HG02798 (cell line): ENCODE data around the gene CUTA.
"Not testable (repeated sequence)": the region's sequence is repeated elsewhere in the genome, so short reads cannot be mapped to it uniquely, and the experiment has no call there.

Source experiments
- ATAC-seq: cut with Tn5 transposase; IDR thresholded peaks from one replicate; pipeline ENCODE4 v1.9.1; 2021; ENCODE audit warnings: mild to moderate bottlenecking; ENCODE audit not compliant: unreplicated experiment, poor library complexity

The CUTA gene

DNA sequence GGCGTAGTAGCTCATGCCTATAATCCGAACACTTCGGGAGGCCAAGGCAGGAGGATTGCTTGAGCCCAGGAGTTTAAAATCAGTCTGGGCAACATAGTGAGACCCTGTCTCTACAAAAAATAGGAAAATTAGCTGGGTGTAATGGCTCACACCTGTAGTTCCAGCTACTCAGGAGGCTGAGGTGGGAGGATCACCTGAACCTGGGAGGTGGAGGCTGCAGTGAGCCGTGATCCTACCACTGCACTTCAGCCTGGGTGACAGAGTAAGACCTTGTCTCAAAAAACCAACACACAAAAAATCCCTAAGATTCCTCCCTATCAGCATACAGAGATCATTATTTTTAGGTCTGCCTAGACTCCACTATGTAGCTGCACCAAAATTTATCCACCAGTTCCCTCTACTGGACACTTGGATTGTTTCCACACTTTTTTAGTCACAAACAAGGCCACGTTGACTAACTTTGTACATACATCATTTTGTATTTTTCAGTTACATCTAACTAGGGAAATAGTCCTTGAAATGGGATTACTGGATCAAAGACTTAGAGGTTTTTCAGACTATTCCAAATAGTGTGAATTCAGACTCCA, 10.7 kb downstream of the CUTA start:
- no peak for ATAC-seq

- no peak for ATAC-seq
Measured at GRCh38 chr6:33406126-33406525, 11.8 kb downstream of the CUTA start.

GRCh38 chr6:33405386-33405940, 12.4 kb downstream of the CUTA start:
- no peak for ATAC-seq

GRCh38 chr6:33404884-33405283, 13.0 kb downstream of the CUTA start:
- ATAC-seq, result no peak

DNA sequence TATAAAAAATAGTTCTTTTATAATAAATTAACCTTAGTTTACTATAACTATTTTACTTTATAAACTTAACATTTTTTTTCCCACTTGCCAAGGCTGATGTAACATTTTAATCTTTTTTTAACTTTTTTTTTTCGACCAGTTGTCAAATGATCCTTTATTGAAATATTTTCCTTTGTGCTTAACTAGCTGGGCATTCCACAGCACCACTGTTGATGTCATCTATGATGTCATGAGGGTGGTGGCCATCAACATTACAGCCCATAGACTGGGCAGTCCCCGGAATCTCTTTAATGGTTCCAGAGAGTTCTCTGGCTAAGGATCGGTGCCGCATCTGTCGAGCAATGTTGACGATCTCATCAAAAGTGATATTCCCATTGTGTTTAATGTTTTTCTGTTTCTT, 18.0 kb downstream of the CUTA start:
- ATAC-seq, result not testable (repeated sequence)

DNA sequence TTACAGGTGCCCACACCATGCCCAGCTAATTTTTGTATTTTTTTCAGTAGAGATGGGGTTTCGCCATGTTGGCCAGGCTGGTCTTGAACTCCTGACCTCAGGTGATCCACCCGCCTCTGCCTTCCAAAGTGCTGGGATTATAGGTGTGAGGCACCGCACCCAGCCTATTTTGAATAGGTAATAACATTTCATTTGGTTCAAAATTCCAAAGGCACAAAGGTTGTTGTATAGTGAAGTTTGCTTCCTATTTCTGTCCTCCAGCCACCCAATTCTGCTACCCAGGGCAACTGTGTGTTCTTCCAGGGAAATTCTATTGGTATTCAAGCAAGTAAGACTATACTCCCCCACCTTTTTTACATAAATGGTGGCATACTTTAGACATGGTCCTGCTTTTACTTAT, 19.3 kb downstream of the CUTA start:
- not testable (repeated sequence) for ATAC-seq

GRCh38 chr6:33397541-33397940, 20.4 kb downstream of the CUTA start:
- no peak for ATAC-seq

- ATAC-seq, result no peak
Measured at GRCh38 chr6:33392979-33393378, 24.9 kb downstream of the CUTA start.

- ATAC-seq, result no peak
Measured at GRCh38 chr6:33392595-33392948, 25.3 kb downstream of the CUTA start.

DNA sequence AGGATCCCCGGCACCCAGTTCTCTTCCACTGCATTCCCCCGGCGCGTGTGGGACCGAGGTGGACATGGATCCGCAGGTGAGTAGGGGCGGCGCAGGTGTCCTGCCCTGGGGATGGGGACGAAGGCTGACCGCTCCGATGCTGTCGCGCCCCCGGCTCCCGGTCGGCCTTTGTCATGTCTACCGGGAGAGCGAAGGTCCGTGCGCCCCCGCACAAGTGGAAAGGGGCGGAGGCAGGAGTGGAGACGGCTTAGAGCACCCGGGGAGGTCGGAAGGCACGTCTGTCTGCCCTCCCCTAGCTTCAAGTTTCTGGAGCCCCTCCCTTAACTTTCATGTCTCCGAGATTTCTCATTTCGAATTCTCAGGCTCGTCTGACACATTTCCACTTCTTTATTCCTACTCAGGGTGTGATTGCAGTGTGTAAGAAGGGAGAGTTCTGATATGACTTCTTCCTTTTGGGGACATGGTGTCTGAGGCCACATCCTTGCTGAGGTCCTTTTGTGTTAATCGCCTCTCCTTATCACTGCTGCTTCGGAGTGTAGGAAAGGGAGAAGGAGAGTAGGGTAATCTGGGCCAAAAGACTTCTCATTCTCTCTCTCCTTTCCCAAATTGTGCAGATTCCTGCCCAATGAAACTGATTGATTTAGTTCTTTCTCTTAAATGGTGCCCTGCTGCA, 25.8 kb downstream of the CUTA start:
- peak; percentile 12 for ATAC-seq

- ATAC-seq, result peak; percentile 92
Measured at GRCh38 chr6:33391278-33391921, 26.5 kb downstream of the CUTA start, which contains the start of gene KIFC1. Gene KIFC1 (plus strand): TSS chr6:33391823. CDS start chr6:33391986, 163 bp downstream.

GRCh38 chr6:33390767-33391277, 27.1 kb downstream of the CUTA start:
- ATAC-seq, result no peak

DNA sequence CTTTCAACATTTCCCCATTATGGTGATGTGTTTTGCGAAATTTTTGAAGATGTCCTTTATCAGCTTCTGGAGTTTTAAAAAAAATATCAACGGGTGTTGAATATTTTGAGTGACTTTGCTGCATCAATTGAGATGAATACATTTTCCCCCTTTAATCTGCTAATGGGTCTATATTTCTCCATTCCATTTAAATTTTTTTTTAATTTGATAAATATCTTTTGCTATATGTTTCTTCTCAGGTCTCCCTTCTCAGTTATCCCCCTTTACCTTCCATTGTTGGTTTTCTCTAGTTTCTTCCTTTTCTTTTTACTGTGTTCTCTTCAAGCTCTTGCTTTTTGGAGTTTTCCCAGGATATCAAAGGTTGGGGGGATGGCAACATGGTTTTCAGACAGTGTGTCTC, 27.7 kb downstream of the CUTA start:
- ATAC-seq, result no peak

DNA sequence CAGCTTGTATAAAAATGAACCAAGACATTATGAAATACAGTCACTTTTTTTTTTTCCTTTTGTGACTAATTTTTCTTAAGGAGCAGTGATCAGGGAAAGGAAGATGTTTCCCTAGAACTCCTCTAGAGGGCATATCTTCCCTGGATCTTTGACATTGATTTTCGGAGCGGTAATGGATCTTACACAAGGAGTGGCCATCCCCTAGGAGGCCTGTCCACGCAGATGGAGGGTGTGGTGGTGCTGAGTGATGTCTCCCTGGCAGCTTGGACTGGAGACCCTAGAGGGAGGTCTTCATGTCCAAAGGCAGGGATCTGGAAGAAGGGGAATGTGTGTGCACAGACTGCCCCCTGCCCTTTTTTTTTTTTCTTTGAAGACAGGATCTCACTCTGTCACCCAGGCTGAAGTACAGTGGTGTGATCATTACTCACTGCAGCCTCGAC, 33.3 kb downstream of the CUTA start:
- no peak for ATAC-seq

GRCh38 chr6:33383427-33384185, 34.3 kb downstream of the CUTA start:
- ATAC-seq, result no peak

DNA sequence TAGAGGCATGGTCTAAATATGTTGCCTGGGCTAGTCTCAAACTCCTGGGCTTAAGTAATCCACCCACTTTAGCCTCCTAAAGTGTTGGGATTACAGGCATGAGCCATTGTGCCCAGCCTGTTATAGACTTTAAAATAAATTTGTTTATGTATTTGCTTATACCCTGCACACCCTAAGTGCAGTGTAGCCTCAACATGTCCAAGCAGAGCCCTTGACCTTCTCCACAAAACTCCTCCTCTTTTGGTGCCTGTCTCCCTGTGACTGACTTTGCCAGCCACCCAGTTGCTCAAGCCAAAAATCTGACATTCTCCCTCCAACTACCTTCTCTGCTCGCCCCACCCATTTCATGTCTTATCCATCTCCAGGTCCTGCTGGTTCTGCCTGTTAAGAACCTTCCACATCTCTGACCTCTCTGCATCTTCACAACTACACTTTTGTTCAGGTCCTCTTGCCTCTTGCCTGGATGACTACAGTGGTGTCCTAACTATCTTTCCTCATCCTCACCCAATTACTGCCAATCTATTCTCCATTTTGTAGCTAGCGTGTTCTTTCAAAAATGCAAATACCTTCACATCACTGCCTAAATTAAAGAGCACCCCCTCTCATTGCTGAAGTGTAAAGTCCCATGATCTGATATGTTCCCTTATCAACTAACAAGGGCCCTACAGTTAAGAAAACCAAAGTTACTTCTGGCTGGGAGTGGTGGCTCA, 37.5 kb downstream of the CUTA start:
- no peak for ATAC-seq

GRCh38 chr6:33379184-33379583, 38.7 kb downstream of the CUTA start:
- ATAC-seq, result not testable (repeated sequence)

- ATAC-seq, result no peak
Measured at GRCh38 chr6:33377171-33377570, 40.7 kb downstream of the CUTA start.

- no peak for ATAC-seq
Measured at GRCh38 chr6:33375143-33375671, 42.7 kb downstream of the CUTA start.
